B cell (primary cell): ENCODE measurements around the gene RAD51B.

Experiments used
- EZH2 ChIP-seq: IDR thresholded peaks from 2 replicates; pipeline ENCODE4 v1.6.1; 2012; ENCODE audit warnings: borderline replicate concordance, low read depth, mild to moderate bottlenecking, moderate library complexity, low read length; ENCODE audit not compliant: insufficient read depth, poor library complexity, severe bottlenecking
- TF ChIP-seq, protein P1 (sequence below): fragments of 200-600 bp; IDR thresholded peaks from one replicate; pipeline ENCODE4 v1.8.0; 2022; ENCODE audit warnings: antibody characterized with exemption, mild to moderate bottlenecking

DNA sequence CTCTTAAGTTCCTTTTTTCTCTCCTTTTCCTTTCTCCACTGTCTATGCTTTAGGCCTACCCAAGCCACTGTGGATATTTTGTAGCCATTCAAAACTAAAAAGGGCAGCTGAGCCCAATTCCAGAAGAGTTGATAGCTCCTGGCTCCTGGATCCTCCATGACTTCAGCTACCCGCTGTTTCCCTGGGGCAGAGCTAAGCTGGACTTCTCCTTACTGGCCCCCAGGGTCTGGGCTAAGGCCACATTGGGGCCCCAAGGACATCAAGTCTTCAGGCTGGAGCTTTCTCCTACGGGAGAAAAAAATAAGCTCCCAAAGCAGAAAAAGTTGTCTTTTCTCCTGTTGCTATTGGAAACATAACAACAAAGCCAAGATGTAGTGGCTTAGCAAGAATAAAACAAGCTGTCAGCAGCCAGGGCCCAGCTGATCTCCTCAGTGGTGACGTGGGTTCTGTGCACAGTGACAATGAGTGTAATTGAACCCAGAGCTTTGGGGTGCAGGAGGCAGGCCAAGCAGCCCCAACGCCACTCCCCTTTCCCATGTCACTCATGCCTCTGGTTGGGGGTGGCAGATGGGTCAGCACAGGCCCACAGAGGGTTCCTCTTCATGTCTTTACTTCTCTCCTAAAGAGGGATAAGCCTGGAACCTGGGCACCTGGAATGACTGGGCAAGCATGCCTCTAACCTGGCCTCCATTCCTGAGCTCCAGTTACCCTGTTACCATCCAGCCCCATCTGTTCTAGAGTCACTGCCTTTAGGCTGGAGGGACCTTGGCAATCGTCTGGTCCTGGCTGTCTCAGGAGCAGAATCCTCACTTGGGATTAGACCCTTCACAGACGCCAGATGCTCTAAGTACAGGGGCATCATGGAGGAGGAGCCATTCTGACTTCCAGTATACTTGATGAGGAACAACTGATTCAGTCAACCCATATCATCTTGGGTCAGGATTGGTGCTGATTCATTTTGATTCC, 802.1 kb downstream of the RAD51B start:
- TF ChIP-seq, protein P1, sequence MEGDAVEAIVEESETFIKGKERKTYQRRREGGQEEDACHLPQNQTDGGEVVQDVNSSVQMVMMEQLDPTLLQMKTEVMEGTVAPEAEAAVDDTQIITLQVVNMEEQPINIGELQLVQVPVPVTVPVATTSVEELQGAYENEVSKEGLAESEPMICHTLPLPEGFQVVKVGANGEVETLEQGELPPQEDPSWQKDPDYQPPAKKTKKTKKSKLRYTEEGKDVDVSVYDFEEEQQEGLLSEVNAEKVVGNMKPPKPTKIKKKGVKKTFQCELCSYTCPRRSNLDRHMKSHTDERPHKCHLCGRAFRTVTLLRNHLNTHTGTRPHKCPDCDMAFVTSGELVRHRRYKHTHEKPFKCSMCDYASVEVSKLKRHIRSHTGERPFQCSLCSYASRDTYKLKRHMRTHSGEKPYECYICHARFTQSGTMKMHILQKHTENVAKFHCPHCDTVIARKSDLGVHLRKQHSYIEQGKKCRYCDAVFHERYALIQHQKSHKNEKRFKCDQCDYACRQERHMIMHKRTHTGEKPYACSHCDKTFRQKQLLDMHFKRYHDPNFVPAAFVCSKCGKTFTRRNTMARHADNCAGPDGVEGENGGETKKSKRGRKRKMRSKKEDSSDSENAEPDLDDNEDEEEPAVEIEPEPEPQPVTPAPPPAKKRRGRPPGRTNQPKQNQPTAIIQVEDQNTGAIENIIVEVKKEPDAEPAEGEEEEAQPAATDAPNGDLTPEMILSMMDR, result no peak
- TF ChIP-seq EZH2, result no peak
